Measurements from ENCODE around the gene EMC6. TPM values are rescaled to one million over a fixed set of nuclear protein-coding genes. Genes with fewer than 3 reads are reported as not detected.

The EMC6 gene
- total RNA-seq, 1 experiment from 2014 or later: 36.8 TPM

DNA sequence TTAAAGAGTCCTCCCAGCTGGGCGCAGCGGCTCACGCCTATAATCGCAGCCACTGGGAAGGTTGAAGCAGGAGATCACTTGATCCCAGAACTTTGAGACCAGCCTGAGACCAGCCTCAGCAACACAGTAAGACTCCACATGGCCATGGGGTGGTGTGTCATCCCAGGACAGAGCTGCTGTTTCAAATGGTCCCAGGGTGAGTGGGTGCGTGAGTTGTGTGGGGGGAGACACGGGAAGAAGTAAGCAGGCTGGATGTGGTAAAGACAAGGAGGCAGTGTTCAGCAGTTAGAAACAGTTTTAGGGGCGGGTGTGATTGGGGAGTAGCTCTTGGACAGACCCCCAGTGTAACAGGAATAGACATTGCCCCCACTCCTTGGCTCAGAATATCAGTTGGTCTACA lies 36.3 kb upstream of the EMC6 start:
- intact Hi-C loops (cut with micrococcal nuclease; ENCODE audit: unreplicated experiment): no loop called here
- TF ChIP-seq, protein P1, sequence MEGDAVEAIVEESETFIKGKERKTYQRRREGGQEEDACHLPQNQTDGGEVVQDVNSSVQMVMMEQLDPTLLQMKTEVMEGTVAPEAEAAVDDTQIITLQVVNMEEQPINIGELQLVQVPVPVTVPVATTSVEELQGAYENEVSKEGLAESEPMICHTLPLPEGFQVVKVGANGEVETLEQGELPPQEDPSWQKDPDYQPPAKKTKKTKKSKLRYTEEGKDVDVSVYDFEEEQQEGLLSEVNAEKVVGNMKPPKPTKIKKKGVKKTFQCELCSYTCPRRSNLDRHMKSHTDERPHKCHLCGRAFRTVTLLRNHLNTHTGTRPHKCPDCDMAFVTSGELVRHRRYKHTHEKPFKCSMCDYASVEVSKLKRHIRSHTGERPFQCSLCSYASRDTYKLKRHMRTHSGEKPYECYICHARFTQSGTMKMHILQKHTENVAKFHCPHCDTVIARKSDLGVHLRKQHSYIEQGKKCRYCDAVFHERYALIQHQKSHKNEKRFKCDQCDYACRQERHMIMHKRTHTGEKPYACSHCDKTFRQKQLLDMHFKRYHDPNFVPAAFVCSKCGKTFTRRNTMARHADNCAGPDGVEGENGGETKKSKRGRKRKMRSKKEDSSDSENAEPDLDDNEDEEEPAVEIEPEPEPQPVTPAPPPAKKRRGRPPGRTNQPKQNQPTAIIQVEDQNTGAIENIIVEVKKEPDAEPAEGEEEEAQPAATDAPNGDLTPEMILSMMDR (IDR thresholded peaks at IDR 0.05; ENCODE audit: insufficient read depth in 1 of 2, low read depth in 1 of 2, low read length in 1 of 2, severe bottlenecking in 1 of 2, unreplicated experiment in 1 of 2): no peak
- Histone ChIP-seq H3K36me3 (ENCODE audit: control insufficient read depth, insufficient read depth, low read length) (no peaks in the 10 kb centered on the region), H3K27me3 (replicated peaks; ENCODE audit: control insufficient read depth, insufficient read depth, low read length) (no peaks in the 10 kb centered on the region), H3K9me3 (no peaks in the 10 kb centered on the region), H3K4me3 (ENCODE audit: low read depth, low read length) (no peak overlapping the region), H3K4me1 (no peaks in the 10 kb centered on the region)
- BruUV-seq (replicated peaks): no TSS peak
- H3K9me3 Mint-ChIP-seq (ENCODE audit: unreplicated experiment): no peaks in the 10 kb centered on the region
- CTCF ChIA-PET: interaction anchor here (0.6 kb wide), 1 partner anchor 35 kb away, joined by 3 read pairs; no protein-coding TSS in a partner anchor
- no peak for DNase-seq
- no peaks in the 10 kb centered on the region for H3K27me3 Mint-ChIP-seq (ENCODE audit: insufficient read depth, unreplicated experiment)
- peaks cover 3% of the 10 kb centered on the region for H3K36me3 Mint-ChIP-seq (ENCODE audit: insufficient read depth, unreplicated experiment)
- H3K27ac Mint-ChIP-seq (ENCODE audit: unreplicated experiment): no peak overlapping the region
- POLR2A ChIA-PET: no interaction called here
- no peaks in the 10 kb centered on the region for H3K4me1 Mint-ChIP-seq (ENCODE audit: low read depth, unreplicated experiment)
- no peak overlapping the region for H3K4me3 Mint-ChIP-seq (ENCODE audit: unreplicated experiment)

DNA sequence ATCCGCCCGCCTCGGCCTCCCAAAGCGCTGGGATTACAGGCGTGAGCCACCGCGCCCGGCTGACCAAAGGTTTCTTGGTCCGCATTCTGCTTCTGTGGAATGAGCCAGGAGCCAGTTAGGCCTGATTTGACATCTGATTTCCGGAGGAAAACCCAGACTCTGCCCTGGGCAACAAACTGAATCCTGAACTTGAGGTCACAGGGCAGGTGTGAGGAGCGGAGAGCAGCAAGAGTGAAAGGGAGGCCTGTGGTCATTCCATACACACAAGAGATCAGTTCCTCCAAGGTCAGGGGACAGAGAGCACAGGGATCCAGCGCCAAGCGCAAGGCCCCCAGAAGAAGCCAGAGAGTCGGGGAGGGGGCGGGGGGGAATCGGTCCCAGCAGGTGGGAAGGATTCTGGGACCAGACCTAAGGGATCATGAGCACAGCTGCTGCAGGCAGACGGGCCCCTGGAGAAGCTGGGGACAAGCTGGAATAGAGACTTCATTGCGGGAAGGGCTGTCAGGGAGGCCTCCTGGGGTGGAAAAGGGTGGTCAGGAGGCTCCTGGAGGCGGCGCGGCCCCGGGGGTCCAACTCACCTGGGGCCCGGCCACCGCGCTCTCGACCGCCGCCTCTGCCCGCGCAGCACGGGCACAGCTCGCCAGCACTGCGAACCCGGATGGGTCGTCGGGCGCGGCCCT lies 33.0 kb upstream of the EMC6 start:
- Histone ChIP-seq H3K9me3 (no peaks in the 10 kb centered on the region), H3K36me3 (ENCODE audit: control insufficient read depth, insufficient read depth, low read length) (no peaks in the 10 kb centered on the region), H3K4me1 (no peaks in the 10 kb centered on the region), H3K4me3 (ENCODE audit: low read depth, low read length) (peak overlapping the region; percentile 76), H3K27me3 (replicated peaks; ENCODE audit: control insufficient read depth, insufficient read depth, low read length) (no peaks in the 10 kb centered on the region)
- intact Hi-C loops (cut with micrococcal nuclease; ENCODE audit: unreplicated experiment): loop anchor here (1.0 kb wide), 1 partner anchor 23 kb away; no protein-coding TSS in a partner anchor
- H3K4me3 Mint-ChIP-seq (ENCODE audit: unreplicated experiment): peak overlapping the region; percentile 81
- CTCF ChIA-PET: interaction anchor here (1.0 to 1.7 kb wide), 3 partner anchors 12 to 587 kb away, joined by 3 to 6 read pairs (median 4); no protein-coding TSS in a partner anchor
- H3K27ac Mint-ChIP-seq (ENCODE audit: unreplicated experiment): peak overlapping the region; percentile 99
- TSS peak; percentile 51 for BruUV-seq (replicated peaks)
- TF ChIP-seq, protein P1 (IDR thresholded peaks at IDR 0.05; ENCODE audit: insufficient read depth in 1 of 2, low read depth in 1 of 2, low read length in 1 of 2, severe bottlenecking in 1 of 2, unreplicated experiment in 1 of 2): no peak
- peaks cover 6% of the 10 kb centered on the region for H3K36me3 Mint-ChIP-seq (ENCODE audit: insufficient read depth, unreplicated experiment)
- no peaks in the 10 kb centered on the region for H3K9me3 Mint-ChIP-seq (ENCODE audit: unreplicated experiment)
- peak; percentile 56 to 68 for DNase-seq
- POLR2A ChIA-PET: interaction anchor here (0.7 to 1.4 kb wide), 5 partner anchors 12 to 846 kb away, joined by 3 to 9 read pairs (median 6); no protein-coding TSS in a partner anchor
- no peaks in the 10 kb centered on the region for H3K27me3 Mint-ChIP-seq (ENCODE audit: insufficient read depth, unreplicated experiment)
- no peaks in the 10 kb centered on the region for H3K4me1 Mint-ChIP-seq (ENCODE audit: low read depth, unreplicated experiment)

DNA sequence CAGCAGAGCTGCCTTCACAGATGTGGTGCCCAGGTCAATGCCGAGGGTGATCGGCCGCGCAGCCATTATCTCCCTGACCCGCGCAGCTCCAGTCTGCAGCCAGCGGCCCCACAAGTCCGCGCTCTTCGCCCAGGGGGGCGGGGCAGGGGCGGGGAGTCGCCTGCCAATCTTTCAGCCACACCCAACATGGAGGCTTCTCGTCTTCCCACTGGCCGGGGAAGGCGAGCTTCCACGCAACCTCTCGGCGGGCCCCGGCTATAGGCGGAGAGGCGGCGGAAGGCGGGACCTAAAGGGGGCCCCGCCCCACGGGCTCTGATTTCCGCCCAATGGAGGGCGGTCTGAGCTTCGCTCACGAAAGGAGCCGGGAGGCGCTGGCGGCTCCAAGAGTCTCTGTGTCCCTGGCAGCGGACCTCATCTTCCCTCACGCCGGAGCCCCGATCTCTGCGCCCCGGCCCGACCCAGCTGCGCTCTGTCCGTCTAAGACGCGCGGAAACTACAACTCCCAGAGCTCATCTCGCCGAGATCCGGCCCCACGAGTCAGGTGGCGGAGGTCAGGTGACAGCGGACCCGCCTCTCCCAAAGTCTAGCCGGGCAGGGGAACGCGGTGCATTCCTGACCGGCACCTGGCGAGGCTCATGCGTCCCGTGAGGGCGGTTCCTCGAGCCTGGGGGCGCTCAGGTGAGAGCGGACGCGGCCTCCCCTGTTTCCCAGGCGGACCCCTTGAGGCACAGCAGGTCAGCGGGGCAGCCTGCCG lies 32.3 kb upstream of the EMC6 start, which contains the start of the genes CTNS and SHPK:
Gene CTNS (plus strand): TSS at position 607 of the 754 bp plus-strand sequence. CDS start 3,447 bp downstream, outside the sequence.
Gene SHPK (minus strand): TSS at position 97 of the 754 bp plus-strand sequence. CDS start 31 bp downstream, at position 66.
- intact Hi-C loops (cut with micrococcal nuclease; ENCODE audit: unreplicated experiment): loop anchor here (1.0 kb wide), 1 partner anchor 24 kb away; no protein-coding TSS in a partner anchor

More for the DNA sequence above, 32.3 kb upstream of the EMC6 start, which contains the start of the genes CTNS and SHPK:
- ChIA-PET CTCF (interaction anchor here (0.7 to 1.7 kb wide), 4 partner anchors 11 to 588 kb away, joined by 3 to 6 read pairs (median 4); no protein-coding TSS in a partner anchor), POLR2A (interaction anchor here (0.6 to 1.4 kb wide), 8 partner anchors 11 to 847 kb away, joined by 3 to 9 read pairs (median 6); partner anchors contain the start of genes EMC6 and TAX1BP3)
- Mint-ChIP-seq H3K4me3 (ENCODE audit: unreplicated experiment) (peak within 1 kb of the TSS; percentile 81), H3K27ac (ENCODE audit: unreplicated experiment) (peak within 1 kb of the TSS; percentile 99), H3K27me3 (ENCODE audit: insufficient read depth, unreplicated experiment) (no peaks in the 10 kb centered on the region), H3K36me3 (ENCODE audit: insufficient read depth, unreplicated experiment) (peaks cover 6% of the 10 kb centered on the region), H3K4me1 (ENCODE audit: low read depth, unreplicated experiment) (no peaks in the 10 kb centered on the region), H3K9me3 (ENCODE audit: unreplicated experiment) (no peaks in the 10 kb centered on the region)
- TF ChIP-seq, protein P1 (IDR thresholded peaks at IDR 0.05; ENCODE audit: insufficient read depth in 1 of 2, low read depth in 1 of 2, low read length in 1 of 2, severe bottlenecking in 1 of 2, unreplicated experiment in 1 of 2): no peak
- BruUV-seq (replicated peaks): no TSS peak
- Histone ChIP-seq H3K27me3 (replicated peaks; ENCODE audit: control insufficient read depth, insufficient read depth, low read length) (no peaks in the 10 kb centered on the region), H3K4me1 (no peaks in the 10 kb centered on the region), H3K9me3 (no peaks in the 10 kb centered on the region), H3K36me3 (ENCODE audit: control insufficient read depth, insufficient read depth, low read length) (no peaks in the 10 kb centered on the region), H3K4me3 (ENCODE audit: low read depth, low read length) (peak within 1 kb of the TSS; percentile 76)
- DNase-seq: peak; percentile 93 to 94

All from Caco-2 (cell line).